ENCODE data around the gene IGSF21. TPM values are rescaled to one million over a fixed set of nuclear protein-coding genes. Genes with fewer than 3 reads are reported as not detected.

Gene IGSF21
- total and polyA plus RNA-seq, 2 of the 4 experiments (the other 2 are of a cell fraction): not detected

DNA sequence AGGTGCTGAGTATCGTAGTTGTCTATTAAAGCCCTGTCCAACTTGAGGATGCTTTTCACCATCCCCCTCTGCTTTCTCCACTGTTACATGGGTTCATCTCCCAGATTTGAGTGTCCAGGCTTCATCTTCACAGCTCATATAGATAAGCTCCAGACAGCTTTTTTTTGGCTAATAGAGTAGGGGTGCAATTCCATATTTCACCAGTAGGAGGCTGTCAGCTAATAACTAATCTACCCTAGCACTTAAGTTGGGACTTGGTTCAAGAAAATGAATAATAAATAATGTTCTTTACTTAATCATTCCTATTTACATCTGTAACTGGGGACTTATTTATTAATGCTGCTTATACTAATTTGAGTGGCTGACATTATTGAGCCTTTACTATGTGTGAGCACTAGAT, 124.5 kb downstream of the IGSF21 start:
- no peak overlapping the region for H3K4me3 ChIP-seq (ENCODE audit: insufficient read depth, low read depth, low read length)
- no peaks in the 10 kb centered on the region for H3K27me3 ChIP-seq (ENCODE audit: control insufficient read depth, insufficient read depth, low read length)
- in situ Hi-C loops (cut with MboI; ENCODE audit: low sequenced_read_pairs) (no loop called here), dilution Hi-C loops (cut with HindIII; ENCODE audit: low sequenced_read_pairs, unreplicated experiment) (no loop called here), intact Hi-C loops (cut with micrococcal nuclease) (no loop called here)
- TF ChIP-seq NFE2L2 (IDR thresholded peaks at IDR 0.05; ENCODE audit: low read depth, low read length): no peak
- TF ChIP-seq, protein P1, sequence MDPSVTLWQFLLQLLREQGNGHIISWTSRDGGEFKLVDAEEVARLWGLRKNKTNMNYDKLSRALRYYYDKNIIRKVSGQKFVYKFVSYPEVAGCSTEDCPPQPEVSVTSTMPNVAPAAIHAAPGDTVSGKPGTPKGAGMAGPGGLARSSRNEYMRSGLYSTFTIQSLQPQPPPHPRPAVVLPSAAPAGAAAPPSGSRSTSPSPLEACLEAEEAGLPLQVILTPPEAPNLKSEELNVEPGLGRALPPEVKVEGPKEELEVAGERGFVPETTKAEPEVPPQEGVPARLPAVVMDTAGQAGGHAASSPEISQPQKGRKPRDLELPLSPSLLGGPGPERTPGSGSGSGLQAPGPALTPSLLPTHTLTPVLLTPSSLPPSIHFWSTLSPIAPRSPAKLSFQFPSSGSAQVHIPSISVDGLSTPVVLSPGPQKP (IDR thresholded peaks at IDR 0.05; ENCODE audit: borderline replicate concordance, low read depth, low read length): no peak
- TF ChIP-seq CEBPB (IDR thresholded peaks at IDR 0.05; ENCODE audit: low read depth, low read length): no peak
- TF ChIP-seq POLR2A (IDR thresholded peaks at IDR 0.05; ENCODE audit: low read depth, low read length): no peak
- TF ChIP-seq SMC3 (IDR thresholded peaks at IDR 0.05; ENCODE audit: low read depth, low read length): no peak
- TF ChIP-seq FOS (IDR thresholded peaks at IDR 0.05; ENCODE audit: low read depth, low read length): no peak
- TF ChIP-seq MAFK (IDR thresholded peaks at IDR 0.05; ENCODE audit: low read depth, low read length): no peak
- no peak for TF ChIP-seq BHLHE40 (IDR thresholded peaks at IDR 0.05; ENCODE audit: low read depth, low read length)
- TF ChIP-seq CHD1 (IDR thresholded peaks at IDR 0.05; ENCODE audit: low read depth, low read length): no peak
- TF ChIP-seq MXI1 (IDR thresholded peaks at IDR 0.05; ENCODE audit: borderline replicate concordance, low read depth, low read length): no peak
- H3K9me1 ChIP-seq (ENCODE audit: insufficient read depth, low read length): no peaks in the 10 kb centered on the region
- H3K9ac ChIP-seq (ENCODE audit: low read depth, low read length): no peak overlapping the region
- ATAC-seq (ENCODE audit: low read depth) (no peak), DNase-seq (no peak)
- H3K18ac ChIP-seq (ENCODE audit: low read depth, low read length): no peak overlapping the region
- BruUV-seq (replicated peaks): no TSS peak
- ChIA-PET POLR2A (ENCODE audit: unreplicated experiment) (no interaction called here), CTCF (no interaction called here)
- no peak overlapping the region for H4K91ac ChIP-seq (ENCODE audit: insufficient read depth, low read depth, low read length)
- no peaks in the 10 kb centered on the region for H4K20me1 ChIP-seq (ENCODE audit: insufficient read depth, low read length)
- H2BK120ac ChIP-seq (ENCODE audit: low read depth, low read length): no peak overlapping the region
- H3K79me1 ChIP-seq (ENCODE audit: low read depth in 1 of 2, low read length in 2 of 2): no peaks in the 10 kb centered on the region
- no peak overlapping the region for H3K4ac ChIP-seq (ENCODE audit: low read depth, low read length)
- H2BK15ac ChIP-seq (ENCODE audit: low read depth, low read length): no peak overlapping the region
- no peak overlapping the region for H4K8ac ChIP-seq (ENCODE audit: low read depth in 2 of 2, low read length in 2 of 2)
- no peak overlapping the region for H4K5ac ChIP-seq (ENCODE audit: low read depth, low read length)
- no peaks in the 10 kb centered on the region for H3K36me3 ChIP-seq (ENCODE audit: control insufficient read depth, insufficient read depth, low read length)
- no peak overlapping the region for H3K14ac ChIP-seq (replicated peaks; ENCODE audit: low read depth, low read length)
- no peak overlapping the region for H2BK5ac ChIP-seq (ENCODE audit: low read depth, low read length, poor library complexity, severe bottlenecking)
- peaks cover 22% of the 10 kb centered on the region for H3K9me3 ChIP-seq (ENCODE audit: control insufficient read depth, insufficient read depth, low read length)
- H3K23ac ChIP-seq (ENCODE audit: low read depth, low read length): no peak overlapping the region
- no peak overlapping the region for H3K56ac ChIP-seq (ENCODE audit: extremely low read depth, insufficient read depth, low read length)
- no peak overlapping the region for H2AK5ac ChIP-seq (ENCODE audit: low read depth, low read length)
- H2AFZ ChIP-seq (replicated peaks; ENCODE audit: low read length, poor library complexity): no peak overlapping the region
- H3K4me2 ChIP-seq (ENCODE audit: low read depth, low read length): no peak overlapping the region
- H2BK20ac ChIP-seq (ENCODE audit: low read depth, low read length): no peak overlapping the region
- WGBS, 2 experiments (ENCODE audit: extremely low coverage in 2 of 2, insufficient read length in 1 of 2): 80% methylated on average over 1 of the region's 1 CpG; no CpG with 5 or more reads in 1 of the 2 experiments
- H2AK9ac ChIP-seq (replicated peaks; ENCODE audit: low read depth, low read length, poor library complexity): no peak overlapping the region
- no peaks in the 10 kb centered on the region for H3K4me1 ChIP-seq (ENCODE audit: control insufficient read depth, insufficient read depth, low read length)
- no peak overlapping the region for H3K27ac ChIP-seq (ENCODE audit: insufficient read depth, low read length)

Data from IMR-90 (cell line).